HCT116 (cell line): Measurements from ENCODE around the gene GARIN5B. TPM values are rescaled to one million over a fixed set of nuclear protein-coding genes. Genes with fewer than 3 reads are reported as not detected.

ENCODE experiments used
- ATAC-seq: fragments of 200-7000 bp; cut with Tn5 transposase; 2 replicates; pipeline ENCODE4 v1.9.1; 2020; ENCODE audit warnings: mild to moderate bottlenecking, moderate library complexity
- BruUV-seq: library from RNA; stranded (reverse); fragments of 400-500 nt; replicated peaks from 2 replicates; lab custom pipeline; 2021; lab: Mats Ljungman, UMichigan
- CTCF ChIA-PET: fragments of 300-600 bp; sonication (Branson Sonifier 250); formaldehyde crosslinking; loops from one replicate; lab custom pipeline; 2021; ENCODE audit warnings: antibody characterized with exemption; lab: Charles Lee
- POLR2A ChIA-PET: fragments of 300-600, 350-600 bp; sonication (Branson Sonifier 250); formaldehyde crosslinking; loops from one replicate; lab custom pipeline; 2021; ENCODE audit warnings: antibody characterized with exemption; lab: Charles Lee
- RAD21 ChIA-PET, 2 experiments: fragments of 300-600 bp; sonication (Branson Sonifier 250); formaldehyde crosslinking; loops; one replicate each; lab custom pipeline; 2023; ENCODE audit warnings: low total read pairs in 2 of 2; ENCODE audit not compliant: uncharacterized antibody in 2 of 2, unreplicated experiment in 2 of 2, low non-redundant PET in 1 of 2; lab: Charles Lee
- DNase-seq: peaks from one replicate; pipeline ENCODE4 v3.0.0-alpha.2; 2010; ENCODE audit warnings: low read depth, low spot score
- H2AFZ ChIP-seq: fragments of 200-600 bp; shearing (Covaris generic), sonication (generic); 2 replicates; pipeline ENCODE4 v1.6.1; 2017; ENCODE audit warnings: low read depth, mixed run types, mixed read lengths, antibody characterized with exemption, low read length; ENCODE audit not compliant: poor library complexity, severe bottlenecking
- H3K27ac ChIP-seq: 2 replicates; pipeline ENCODE4 v1.5.1; 2012; ENCODE audit warnings: low read depth, low read length
- H3K27me3 ChIP-seq: fragments of 200-600 bp; sonication (generic); 2 replicates; pipeline ENCODE4 v1.6.1; 2016; ENCODE audit warnings: mixed run types, low read length, mixed read lengths; ENCODE audit not compliant: insufficient read depth
- H3K36me3 ChIP-seq, 2 experiments: fragments of 200-500 bp in 1 of 2; fragments of 200-600 bp in 1 of 2; sonication (Bioruptor generic) in 1 of 2; sonication (generic) in 1 of 2; 2 replicates each; pipeline versions ENCODE4 v1.5.1 to v1.6.1; 2014 to 2016; ENCODE audit warnings: low read length in 2 of 2, inconsistent platforms in 1 of 2, mixed read lengths in 1 of 2, mixed run types in 1 of 2; ENCODE audit not compliant: insufficient read depth in 2 of 2, control insufficient read depth in 1 of 2
- H3K4me1 ChIP-seq, 2 experiments: fragments of 200-600 bp in 1 of 2; sonication (generic) in 1 of 2; 2 replicates each; pipeline versions ENCODE4 v1.5.1 to v1.6.1; 2012 to 2017; ENCODE audit warnings: low read length in 2 of 2, inconsistent platforms in 1 of 2, mild to moderate bottlenecking in 1 of 2, mixed read lengths in 1 of 2, mixed run types in 1 of 2, moderate library complexity in 1 of 2; ENCODE audit not compliant: insufficient read depth in 2 of 2, control insufficient read depth in 1 of 2
- H3K4me2 ChIP-seq: fragments of 200-600 bp; sonication (generic); 2 replicates; pipeline ENCODE4 v1.6.1; 2017; ENCODE audit warnings: mixed run types, low read length, mixed read lengths
- H3K4me3 ChIP-seq, 2 experiments: fragments of 200-600 bp in 1 of 2; sonication (generic) in 1 of 2; replicated peaks in 1 of 2; 2 replicates each; pipeline ENCODE4 v1.5.1; 2011 to 2016; ENCODE audit warnings: low read length in 2 of 2, control low read depth in 1 of 2, low read depth in 1 of 2, mild to moderate bottlenecking in 1 of 2, mixed read lengths in 1 of 2, mixed run types in 1 of 2
- H3K79me2 ChIP-seq: fragments of 200-600 bp; sonication (generic); 2 replicates; pipeline ENCODE4 v1.6.1; 2017; ENCODE audit warnings: mild to moderate bottlenecking, mixed run types, low read length, moderate library complexity, mixed read lengths; ENCODE audit not compliant: insufficient read depth
- H3K9ac ChIP-seq: fragments of 200-600 bp; sonication (generic); 2 replicates; pipeline ENCODE4 v1.6.1; 2016; ENCODE audit warnings: low read length, mixed read lengths
- H3K9me2 ChIP-seq: fragments of 200-600 bp; sonication (generic), shearing (Covaris generic); 2 replicates; pipeline ENCODE4 v1.6.1; 2017; ENCODE audit warnings: mixed run types, mild to moderate bottlenecking, moderate library complexity; ENCODE audit not compliant: insufficient read depth
- H3K9me3 ChIP-seq, 2 experiments: fragments of 200-500 bp in 1 of 2; fragments of 200-600 bp in 1 of 2; sonication (Bioruptor generic) in 1 of 2; sonication (generic) in 1 of 2; 2 replicates each; pipeline ENCODE4 v1.6.1; 2014 to 2017; ENCODE audit warnings: low read length in 2 of 2, mixed read lengths in 2 of 2, inconsistent platforms in 1 of 2, low read depth in 1 of 2, mild to moderate bottlenecking in 1 of 2, mixed run types in 1 of 2, moderate library complexity in 1 of 2; ENCODE audit not compliant: control insufficient read depth in 1 of 2, insufficient read depth in 1 of 2
- H4K20me1 ChIP-seq: fragments of 200-600 bp; sonication (generic), shearing (Covaris generic); 2 replicates; pipeline ENCODE4 v1.6.1; 2017; ENCODE audit warnings: mixed run types, mild to moderate bottlenecking, moderate library complexity; ENCODE audit not compliant: insufficient read depth
- ATF3 ChIP-seq: IDR thresholded peaks from 2 replicates; pipeline ENCODE4 v1.6.1; 2012
- FOSL1 ChIP-seq: IDR thresholded peaks from 2 replicates; pipeline ENCODE4 v1.6.1; 2012; ENCODE audit warnings: low read depth
- REST ChIP-seq: IDR thresholded peaks from 2 replicates; pipeline ENCODE4 v1.6.1; 2012; ENCODE audit warnings: low read depth
- SP1 ChIP-seq: IDR thresholded peaks from 2 replicates; pipeline ENCODE4 v1.6.1; 2012; ENCODE audit warnings: low read depth
- ZBTB33 ChIP-seq: IDR thresholded peaks from 2 replicates; pipeline ENCODE4 v1.6.1; 2011; ENCODE audit warnings: mild to moderate bottlenecking, low read length, moderate library complexity; ENCODE audit not compliant: insufficient replicate concordance; ENCODE audit errors: extremely low read depth
- intact Hi-C: fragments of 100-400 bp; cut with micrococcal nuclease; formaldehyde crosslinking; loops from 2 replicates; pipeline ENCODE4 v1.10.0; 2022
- total RNA-seq: library from RNA; stranded (reverse); gene quantifications from one replicate; pipeline ENCODE4 v1.2.1, GENCODE V29; 2021; ENCODE audit not compliant: unreplicated experiment

GARIN5B gene
- total RNA-seq, 1 experiment from 2014 or later, result not detected

GRCh38 chr19:55372316-55373081 is 9.4 kb upstream of the GARIN5B start (continued):
- TF ChIP-seq REST, result no peak
- TF ChIP-seq SP1, result no peak
- TF ChIP-seq ZBTB33, result no peak

GRCh38 chr19:55370305-55370988 is 7.4 kb upstream of the GARIN5B start, which contains the start of gene IL11:
Gene IL11, minus strand, starts transcription at chr19:55370463. Its CDS starts 153 bp downstream, at chr19:55370310.
- no peaks in the 10 kb centered on the region for H3K9me2 ChIP-seq
- H3K27ac ChIP-seq, result peak within 1 kb of the TSS; percentile 51; the same call in 1 of the 2 replicates
- no peaks in the 10 kb centered on the region for H3K9me3 ChIP-seq
- ChIA-PET POLR2A (no interaction called here), RAD21 (no interaction called here), CTCF (no interaction called here)
- no peak within 1 kb of the TSS for H2AFZ ChIP-seq
- no TSS peak for BruUV-seq
- H3K27me3 ChIP-seq, result no peaks in the 10 kb centered on the region
- H3K4me2 ChIP-seq, result peak within 1 kb of the TSS; percentile 94
- peak within 1 kb of the TSS; percentile 52 for H3K9ac ChIP-seq
- ATAC-seq (no peak), DNase-seq (no peak)
- H3K4me1 ChIP-seq, result peaks cover 13 to 45% of the 10 kb centered on the region in 2 experiments; a peak in 3 of 4 replicates
- H3K36me3 ChIP-seq, result no peaks in the 10 kb centered on the region
- peak within 1 kb of the TSS; percentile 52 to 63 for H3K4me3 ChIP-seq
- H4K20me1 ChIP-seq, result no peaks in the 10 kb centered on the region
- intact Hi-C loops, result no loop called here
- no peak for TF ChIP-seq ATF3
- TF ChIP-seq FOSL1, result no peak
- H3K79me2 ChIP-seq, result no peaks in the 10 kb centered on the region
